Effector memory CD4-positive, alpha-beta T cell (primary cell): Measurements from ENCODE around the gene CENPX.

Experiments
- DNase-seq, 3 donors: peaks; one replicate each; pipeline ENCODE4 v3.0.0-alpha.2; 2020
- H3K27ac ChIP-seq: 2 replicates; pipeline ENCODE4 v1.7.0; 2013; ENCODE audit warnings: mild to moderate bottlenecking, low read length, moderate library complexity; ENCODE audit not compliant: insufficient read depth, poor library complexity, severe bottlenecking
- H3K27me3 ChIP-seq: replicated peaks from 2 replicates; pipeline ENCODE4 v1.7.0; 2013; ENCODE audit warnings: mild to moderate bottlenecking, low read length; ENCODE audit not compliant: insufficient read depth, control insufficient read depth, poor library complexity, severe bottlenecking
- H3K36me3 ChIP-seq: 2 replicates; pipeline ENCODE4 v1.7.0; 2013; ENCODE audit warnings: mild to moderate bottlenecking, low read length, moderate library complexity; ENCODE audit not compliant: control insufficient read depth, insufficient read depth
- H3K4me1 ChIP-seq: 2 replicates; pipeline ENCODE4 v1.7.0; 2013; ENCODE audit warnings: low read length, mild to moderate bottlenecking; ENCODE audit not compliant: control insufficient read depth, insufficient read depth, poor library complexity, severe bottlenecking
- H3K4me3 ChIP-seq: 2 replicates; pipeline ENCODE4 v1.7.0; 2013; ENCODE audit warnings: low read length, low read depth, mild to moderate bottlenecking; ENCODE audit not compliant: insufficient read depth, poor library complexity, severe bottlenecking
- H3K9me3 ChIP-seq: 2 replicates; pipeline ENCODE4 v1.7.0; 2013; ENCODE audit warnings: mild to moderate bottlenecking, low read length, moderate library complexity; ENCODE audit not compliant: control insufficient read depth

CENPX gene

DNA sequence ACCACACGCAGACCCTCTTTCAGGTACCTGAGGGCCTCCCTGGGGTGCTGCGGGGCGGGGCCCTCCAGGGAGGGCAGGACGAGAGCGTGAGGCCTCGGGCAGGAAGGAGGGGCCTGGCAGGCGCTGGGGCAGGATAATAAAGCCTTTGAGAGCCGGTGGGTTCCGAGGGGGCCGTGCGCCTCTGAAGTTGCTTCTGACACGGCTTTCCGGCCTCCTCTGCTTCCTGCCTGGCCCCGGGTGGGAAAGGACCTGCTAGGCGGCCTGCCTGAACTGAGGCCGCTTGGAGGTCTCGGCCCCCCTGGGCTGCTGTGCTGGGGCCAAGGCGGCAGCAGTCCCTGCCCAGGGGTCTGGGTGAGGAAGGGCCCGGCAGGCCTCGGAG lies 10.4 kb downstream of the CENPX start:
- H3K27me3 ChIP-seq = no peaks in the 10 kb centered on the region
- no peak overlapping the region for H3K27ac ChIP-seq

DNA sequence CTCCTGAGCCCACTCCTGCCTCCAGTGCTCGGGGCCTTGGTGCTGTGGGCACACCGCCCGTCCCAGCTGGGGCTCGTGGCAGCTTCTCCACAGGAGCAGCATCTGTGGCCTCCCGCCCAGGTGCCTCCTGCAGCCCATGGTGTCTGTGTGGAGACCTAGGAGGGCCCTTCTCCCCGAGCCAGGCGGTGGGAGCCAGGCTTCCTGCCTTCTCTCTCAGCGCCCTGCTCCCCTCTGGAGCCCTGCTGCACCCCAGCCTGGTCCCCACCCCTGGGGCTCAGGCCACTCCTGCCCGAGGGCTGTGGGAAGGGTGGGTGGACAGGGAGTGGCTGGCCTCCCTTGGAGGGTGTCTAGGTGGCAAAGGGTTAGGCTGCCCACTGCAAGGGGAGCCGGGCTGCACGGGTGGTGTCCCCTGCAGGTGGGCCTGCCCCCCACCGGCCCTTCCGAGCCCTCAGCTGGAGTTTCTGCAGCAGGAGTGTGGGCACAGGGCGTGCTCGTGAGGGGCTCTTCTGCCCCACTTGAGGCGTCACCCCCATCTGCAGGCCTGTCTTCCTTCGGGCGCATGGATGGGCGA lies 11.0 kb downstream of the CENPX start:
- no peaks in the 10 kb centered on the region for H3K9me3 ChIP-seq
- H3K27ac ChIP-seq = no peak overlapping the region
- H3K36me3 ChIP-seq = no peaks in the 10 kb centered on the region
- H3K4me1 ChIP-seq = no peaks in the 10 kb centered on the region
- H3K27me3 ChIP-seq = no peaks in the 10 kb centered on the region
- no peak for DNase-seq
- no peak overlapping the region for H3K4me3 ChIP-seq

More for the DNA sequence above, 10.4 kb downstream of the CENPX start:
- no peak overlapping the region for H3K4me3 ChIP-seq
- H3K9me3 ChIP-seq = no peaks in the 10 kb centered on the region
- no peaks in the 10 kb centered on the region for H3K4me1 ChIP-seq
- no peak for DNase-seq
- no peaks in the 10 kb centered on the region for H3K36me3 ChIP-seq

DNA sequence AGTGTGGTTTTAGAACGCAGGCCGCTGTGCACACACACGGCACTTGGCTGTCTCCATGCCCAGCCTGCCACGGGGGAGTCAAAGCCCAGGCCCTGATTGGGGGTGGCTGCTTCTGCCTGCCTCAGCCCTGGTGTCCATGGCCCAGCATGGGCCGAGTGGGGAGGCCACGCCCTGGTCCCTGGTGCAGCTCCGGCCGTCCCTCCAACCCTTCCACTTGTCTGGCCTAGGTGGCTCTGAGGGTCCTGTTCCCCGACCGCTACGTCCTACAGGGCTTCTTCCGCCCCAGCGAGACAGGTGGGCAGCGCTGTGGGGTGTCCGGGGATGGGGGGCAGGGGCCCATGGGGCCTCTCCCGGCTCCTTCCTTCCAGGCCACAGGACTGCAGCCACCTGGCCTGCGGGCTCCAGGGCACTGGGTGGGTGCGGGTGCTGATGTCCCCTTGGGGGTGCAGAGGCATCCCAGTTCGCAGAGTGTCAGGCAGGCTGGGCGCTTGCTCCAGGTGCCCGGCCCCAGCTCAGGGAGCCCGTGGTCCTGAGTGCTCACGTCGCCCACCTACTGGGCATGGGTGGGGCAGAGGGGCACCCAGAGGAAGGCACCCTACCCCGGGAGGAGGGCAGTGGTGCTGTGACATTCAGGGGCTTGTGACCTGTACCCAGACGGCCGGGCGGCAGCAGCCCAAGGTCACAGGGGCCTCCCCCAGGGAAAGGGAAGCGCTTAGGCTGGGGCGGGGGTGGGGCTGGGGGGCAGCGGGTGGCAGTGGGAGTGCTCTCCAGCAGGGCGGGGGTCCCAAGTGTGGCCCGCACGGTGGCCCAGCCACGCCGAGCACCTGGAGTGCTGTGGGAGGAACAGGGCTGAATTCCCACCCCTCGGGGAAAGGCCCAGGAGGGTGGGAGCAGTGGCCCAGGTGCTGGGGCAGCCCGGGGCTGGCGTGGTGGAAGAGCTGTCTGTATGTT lies 11.8 kb downstream of the CENPX start:
- no peaks in the 10 kb centered on the region for H3K9me3 ChIP-seq
- H3K36me3 ChIP-seq = no peaks in the 10 kb centered on the region
- no peak overlapping the region for H3K27ac ChIP-seq
- no peak for DNase-seq
- no peak overlapping the region for H3K4me3 ChIP-seq
- H3K27me3 ChIP-seq = no peaks in the 10 kb centered on the region
- H3K4me1 ChIP-seq = no peaks in the 10 kb centered on the region

DNA sequence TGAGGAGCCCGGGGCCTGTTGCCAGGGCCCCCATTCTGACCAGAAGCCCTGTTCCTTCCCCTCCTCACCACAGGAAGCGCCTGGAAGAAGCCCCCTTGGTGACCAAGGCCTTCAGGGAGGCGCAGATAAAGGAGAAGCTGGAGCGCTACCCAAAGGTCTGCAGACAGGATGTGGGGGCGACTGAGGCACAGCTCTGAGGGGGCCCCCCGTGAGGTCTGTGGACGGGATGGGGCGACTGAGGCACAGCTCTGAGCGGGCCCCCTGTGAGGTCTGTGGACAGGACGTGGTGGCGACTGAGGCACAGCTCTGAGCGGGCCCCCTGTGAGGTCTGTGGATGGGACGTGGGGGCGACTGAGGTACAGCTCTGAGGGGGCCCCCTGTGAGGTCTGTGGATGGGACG lies 13.3 kb downstream of the CENPX start:
- no peak overlapping the region for H3K27ac ChIP-seq
- H3K4me1 ChIP-seq = no peaks in the 10 kb centered on the region
- no peak overlapping the region for H3K4me3 ChIP-seq
- no peaks in the 10 kb centered on the region for H3K27me3 ChIP-seq
- no peak for DNase-seq
- H3K9me3 ChIP-seq = no peaks in the 10 kb centered on the region
- no peaks in the 10 kb centered on the region for H3K36me3 ChIP-seq

DNA sequence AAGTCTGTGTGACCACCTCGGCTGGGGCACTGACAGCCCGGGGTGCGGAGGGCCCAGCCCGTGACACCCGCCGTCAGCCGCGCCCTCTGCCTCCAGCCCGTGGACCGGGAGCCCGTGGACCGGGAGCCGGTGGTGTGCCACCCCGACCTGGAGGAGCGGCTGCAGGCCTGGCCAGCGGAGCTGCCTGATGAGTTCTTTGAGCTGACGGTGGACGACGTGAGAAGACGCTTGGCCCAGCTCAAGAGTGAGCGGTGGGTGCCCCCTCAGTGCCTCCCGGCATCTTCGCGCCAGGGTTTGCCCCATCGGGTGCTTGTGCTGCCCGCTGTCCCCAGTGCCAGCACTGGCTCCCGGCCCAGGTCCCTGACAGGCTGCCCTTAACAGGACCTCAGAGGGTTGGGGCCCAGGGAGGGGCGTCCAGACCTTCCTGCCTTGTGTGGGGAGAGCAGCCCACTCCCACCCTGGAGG lies 13.7 kb downstream of the CENPX start:
- no peak overlapping the region for H3K4me3 ChIP-seq
- no peaks in the 10 kb centered on the region for H3K9me3 ChIP-seq
- no peaks in the 10 kb centered on the region for H3K36me3 ChIP-seq
- H3K27ac ChIP-seq = no peak overlapping the region
- no peak for DNase-seq
- H3K4me1 ChIP-seq = no peaks in the 10 kb centered on the region
- no peaks in the 10 kb centered on the region for H3K27me3 ChIP-seq

DNA sequence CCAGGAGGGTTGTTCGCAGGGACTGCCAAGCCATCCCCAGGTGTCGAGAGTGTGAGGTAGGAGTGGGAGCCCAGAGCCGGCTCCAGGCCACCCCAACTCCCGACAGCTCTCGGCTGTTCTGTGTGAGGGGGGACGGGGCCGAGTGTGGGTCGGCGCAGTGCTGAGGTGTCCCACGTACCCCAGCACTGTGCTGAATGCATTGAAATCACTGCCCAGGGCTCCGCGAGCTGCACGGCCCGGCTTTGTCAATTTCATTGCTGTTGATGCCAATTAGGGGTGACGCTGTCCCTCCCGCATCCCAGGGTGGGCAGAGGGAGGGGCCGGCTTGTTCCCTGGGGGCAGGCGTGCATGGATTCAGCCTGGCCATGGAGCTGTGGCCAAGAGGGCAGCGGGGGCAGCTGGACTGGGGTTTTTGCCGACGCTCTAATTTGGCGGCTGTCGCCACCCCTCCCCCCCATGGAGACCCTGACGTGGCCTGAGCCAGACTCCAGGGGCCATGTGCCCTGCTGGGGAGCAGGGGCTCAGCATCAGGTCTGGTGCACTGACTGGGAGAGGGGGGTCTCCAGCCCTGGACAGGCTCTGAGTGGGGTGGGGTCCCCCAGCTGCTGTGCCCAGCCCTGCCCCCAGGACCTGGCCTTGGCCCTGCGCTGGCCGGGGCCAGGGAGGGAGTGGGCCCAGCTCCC lies 14.3 kb downstream of the CENPX start:
- H3K36me3 ChIP-seq = no peaks in the 10 kb centered on the region
- no peak for DNase-seq
- no peaks in the 10 kb centered on the region for H3K27me3 ChIP-seq
- H3K4me3 ChIP-seq = no peak overlapping the region
- H3K9me3 ChIP-seq = no peaks in the 10 kb centered on the region
- no peaks in the 10 kb centered on the region for H3K4me1 ChIP-seq
- no peak overlapping the region for H3K27ac ChIP-seq

DNA sequence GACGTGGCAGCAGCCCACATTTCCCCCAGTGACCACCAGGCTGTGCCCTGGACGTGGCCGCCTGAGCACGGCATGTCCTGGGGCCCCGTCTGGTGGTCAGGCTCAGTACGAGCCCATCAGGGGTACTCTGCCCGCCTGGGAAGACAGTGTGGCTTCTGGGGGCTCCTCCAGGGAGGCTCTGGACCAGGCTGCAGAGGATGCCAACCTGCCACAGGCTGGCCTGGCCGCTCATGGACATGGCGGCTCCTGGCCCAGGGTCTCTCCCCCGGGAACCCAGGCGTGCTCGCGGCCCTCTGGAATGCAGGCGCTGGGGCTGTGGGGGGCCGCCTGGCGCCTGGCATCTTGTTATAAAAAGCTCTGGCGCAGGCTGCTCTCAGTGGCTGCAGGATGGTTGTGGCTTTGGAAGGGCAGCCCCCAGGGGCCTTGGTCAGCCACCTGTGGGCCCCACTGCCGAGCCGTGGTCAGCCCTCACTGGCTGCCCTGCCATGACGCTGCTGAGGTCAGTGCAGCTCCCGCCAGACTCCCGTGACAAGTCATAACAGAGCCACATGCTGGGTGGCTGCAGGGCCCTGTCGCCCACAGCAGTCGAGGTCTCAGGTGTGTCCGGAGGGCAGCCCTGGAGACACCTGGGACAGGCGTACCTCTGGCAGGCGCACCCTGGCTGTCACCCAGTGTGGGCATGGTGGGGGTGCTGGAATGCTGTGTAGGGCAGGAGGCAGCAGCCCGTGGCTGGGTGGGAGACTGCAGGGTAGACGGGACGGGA lies 15.0 kb downstream of the CENPX start:
- no peaks in the 10 kb centered on the region for H3K36me3 ChIP-seq
- H3K27ac ChIP-seq = no peak overlapping the region
- H3K4me3 ChIP-seq = no peak overlapping the region
- no peaks in the 10 kb centered on the region for H3K9me3 ChIP-seq
- no peaks in the 10 kb centered on the region for H3K4me1 ChIP-seq
- no peaks in the 10 kb centered on the region for H3K27me3 ChIP-seq
- DNase-seq = no peak

DNA sequence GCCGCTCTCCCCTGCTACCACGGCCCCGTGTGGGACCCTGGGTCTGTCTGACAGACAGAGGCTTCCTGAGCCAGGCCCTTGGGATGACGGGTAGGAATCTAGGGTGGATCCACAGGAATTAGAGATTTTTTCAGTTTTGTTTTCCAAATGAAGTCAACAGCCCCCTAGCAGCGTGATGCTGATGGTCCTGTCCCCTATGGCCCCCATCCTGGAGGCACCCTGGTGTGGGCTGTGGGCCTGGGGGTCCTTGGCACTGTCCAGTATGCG lies 15.5 kb downstream of the CENPX start:
- Histone ChIP-seq H3K4me3 (no peak overlapping the region), H3K4me1 (no peaks in the 10 kb centered on the region), H3K9me3 (no peaks in the 10 kb centered on the region), H3K36me3 (no peaks in the 10 kb centered on the region), H3K27me3 (no peaks in the 10 kb centered on the region), H3K27ac (no peak overlapping the region)
- DNase-seq = no peak

DNA sequence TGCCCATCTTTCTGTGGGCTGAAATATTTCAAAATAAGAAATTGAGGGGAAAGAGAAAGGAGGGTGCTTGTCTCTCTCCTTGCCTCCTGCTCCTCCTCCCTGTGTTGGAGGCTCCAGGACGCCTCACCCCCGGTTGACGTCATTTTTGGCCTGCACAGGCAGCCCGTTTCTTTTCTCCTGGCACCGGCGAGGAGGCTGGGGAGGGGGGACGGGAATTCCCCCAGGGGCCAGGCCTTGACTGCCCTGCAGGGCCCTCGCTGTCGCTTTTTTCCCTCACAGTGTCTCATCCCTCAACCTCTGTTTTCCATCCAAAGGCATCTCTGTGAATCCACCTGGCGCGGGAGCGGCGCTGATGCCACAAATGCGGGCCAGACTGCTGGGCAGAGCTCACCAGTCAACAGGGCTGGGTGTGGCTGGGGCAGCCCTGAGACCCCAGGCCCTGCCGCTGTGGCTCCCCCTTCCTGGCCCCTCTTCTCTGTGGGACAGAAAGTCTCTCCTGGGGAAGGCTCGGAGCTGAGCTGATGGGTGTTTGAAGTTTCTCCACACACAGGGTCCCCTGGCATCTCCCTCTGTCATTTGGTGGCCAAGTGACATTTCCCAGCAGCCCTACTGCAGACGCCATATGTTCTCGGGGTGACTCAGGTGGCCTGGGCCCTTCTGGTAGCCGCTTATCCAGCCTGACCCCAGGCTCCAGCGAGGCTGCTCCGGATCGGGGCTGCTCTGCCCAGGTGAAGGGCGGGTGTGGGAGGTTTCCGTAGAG lies 16.0 kb downstream of the CENPX start:
- H3K4me1 ChIP-seq = no peaks in the 10 kb centered on the region
- no peak overlapping the region for H3K4me3 ChIP-seq
- no peaks in the 10 kb centered on the region for H3K36me3 ChIP-seq
- no peak overlapping the region for H3K27ac ChIP-seq
- H3K9me3 ChIP-seq = no peaks in the 10 kb centered on the region
- H3K27me3 ChIP-seq = no peaks in the 10 kb centered on the region
- no peak for DNase-seq
